Natural killer cell (primary cell): ENCODE results near the gene CPXM1. TPM values are rescaled to one million over a fixed set of nuclear protein-coding genes. Genes with fewer than 3 reads are reported as not detected.

ENCODE experiments used
- ATAC-seq, 3 donors: fragments of 150-1000 bp in 2 of 3; fragments of 200-7000 bp in 1 of 3; cut with Tn5 transposase; 1 replicate in 1 of 3; 2 replicates in 2 of 3; pipeline ENCODE4 v1.10.0; 2021; ENCODE audit warnings: mild to moderate bottlenecking in 2 of 3, moderate library complexity in 2 of 3
- DNase-seq, 2 donors: peaks; one replicate each; pipeline versions ENCODE4 v3.0.0 to v3.0.0-alpha.2; 2013 to 2021; ENCODE audit warnings: mixed read lengths in 1 of 2
- H3K27ac ChIP-seq: one replicate; pipeline ENCODE4 v1.5.1; 2013; ENCODE audit warnings: mild to moderate bottlenecking, low read length
- H3K27me3 ChIP-seq: one replicate; pipeline ENCODE4 v1.6.1; 2013; ENCODE audit warnings: low read length; ENCODE audit not compliant: control insufficient read depth, insufficient read depth
- H3K36me3 ChIP-seq: one replicate; pipeline ENCODE4 v1.6.1; 2013; ENCODE audit warnings: low read length; ENCODE audit not compliant: control insufficient read depth, insufficient read depth
- H3K4me1 ChIP-seq: one replicate; pipeline ENCODE4 v1.6.1; 2013; ENCODE audit warnings: low read length; ENCODE audit not compliant: control insufficient read depth, insufficient read depth
- H3K4me3 ChIP-seq: one replicate; pipeline ENCODE4 v1.5.1; 2013; ENCODE audit warnings: low read length
- H3K9me3 ChIP-seq: one replicate; pipeline ENCODE4 v1.6.1; 2013; ENCODE audit warnings: low read length; ENCODE audit not compliant: control insufficient read depth, insufficient read depth
- H3K27ac Mint-ChIP-seq, 2 donors: one replicate each; pipeline ENCODE4 v1.8.0; 2022; ENCODE audit warnings: mild to moderate bottlenecking in 2 of 2, mixed read lengths in 2 of 2, moderate library complexity in 1 of 2
- H3K27me3 Mint-ChIP-seq, 2 donors: one replicate each; pipeline ENCODE4 v1.8.0; 2022; ENCODE audit warnings: low read depth in 2 of 2, mixed read lengths in 2 of 2
- H3K36me3 Mint-ChIP-seq: one replicate; pipeline ENCODE4 v1.8.0; 2022; ENCODE audit warnings: mixed read lengths
- H3K4me1 Mint-ChIP-seq, 2 donors: one replicate each; pipeline ENCODE4 v1.8.0; 2022; ENCODE audit warnings: mixed read lengths in 2 of 2
- H3K4me3 Mint-ChIP-seq: one replicate; pipeline ENCODE4 v1.8.0; 2022; ENCODE audit warnings: mild to moderate bottlenecking, moderate library complexity, mixed read lengths
- H3K9me3 Mint-ChIP-seq, 2 donors: one replicate each; pipeline ENCODE4 v1.8.0; 2022; ENCODE audit warnings: mixed read lengths in 2 of 2
- WGBS: methylation state at CpG from one replicate; pipeline ENCODE4 v1.1.7; 2013; ENCODE audit warnings: missing lambda C conversion rate; ENCODE audit not compliant: insufficient coverage; 5-methylcytosine and 5-hydroxymethylcytosine counted together
- intact Hi-C: fragments of 100-400 bp; cut with micrococcal nuclease; formaldehyde crosslinking; loops from one replicate; pipeline ENCODE4 v1.14.2; 2022
- total RNA-seq, 4 donors: library from RNA; stranded (reverse); fragments of 120-200 nt in 1 of 4; gene quantifications; one replicate each; pipeline versions ENCODE4 v1.2.3 to v1.2.4, GENCODE V29; 2013 to 2022
- TF ChIP-seq, protein P1 (sequence below): fragments of 200-600 bp; IDR thresholded peaks from one replicate; pipeline ENCODE4 v1.8.0; 2022; ENCODE audit warnings: antibody characterized with exemption

CPXM1 gene
- total RNA-seq, 3 donors from 2014 or later (not counting 1 experiment from before 2014, with no cell fraction given): 0.49 to 2.3 (median 1.5) TPM

DNA sequence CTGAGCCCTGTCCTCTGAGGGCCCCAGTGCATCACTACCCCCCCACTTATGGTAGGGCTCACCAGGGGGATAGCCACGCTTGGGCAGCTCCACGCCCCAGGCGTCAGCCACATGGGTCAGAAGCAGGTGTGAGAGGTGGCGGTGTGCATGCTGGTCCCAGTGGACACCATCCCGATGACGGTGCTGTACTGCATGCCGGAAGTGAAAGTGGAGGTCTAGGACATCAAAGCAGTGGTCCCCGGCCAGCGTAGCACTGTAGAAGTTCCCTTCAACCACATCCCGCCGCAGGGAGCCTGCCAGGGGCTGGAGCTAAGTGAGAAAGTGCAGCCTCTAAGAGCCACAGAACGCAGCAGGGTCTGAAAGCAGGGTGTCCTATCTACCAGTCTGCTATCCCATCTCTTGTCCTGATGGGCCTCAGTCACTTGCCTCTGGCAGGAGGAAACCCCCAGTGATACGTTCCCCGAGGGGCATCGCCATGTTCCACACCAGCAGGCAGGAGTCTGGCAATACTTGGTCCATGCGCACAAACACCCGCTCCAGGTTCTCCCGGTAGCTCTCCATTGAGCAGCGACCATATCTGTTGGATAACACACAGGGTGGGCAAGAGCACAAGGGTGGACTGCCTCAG is 37.9 kb upstream of the CPXM1 start:
- WGBS: 94% methylated on average over 19 of the region's 19 CpGs
- no peaks in the 10 kb centered on the region for H3K9me3 ChIP-seq
- H3K27me3 ChIP-seq: no peaks in the 10 kb centered on the region
- DNase-seq (no peak), ATAC-seq (no peak)
- TF ChIP-seq, protein P1, sequence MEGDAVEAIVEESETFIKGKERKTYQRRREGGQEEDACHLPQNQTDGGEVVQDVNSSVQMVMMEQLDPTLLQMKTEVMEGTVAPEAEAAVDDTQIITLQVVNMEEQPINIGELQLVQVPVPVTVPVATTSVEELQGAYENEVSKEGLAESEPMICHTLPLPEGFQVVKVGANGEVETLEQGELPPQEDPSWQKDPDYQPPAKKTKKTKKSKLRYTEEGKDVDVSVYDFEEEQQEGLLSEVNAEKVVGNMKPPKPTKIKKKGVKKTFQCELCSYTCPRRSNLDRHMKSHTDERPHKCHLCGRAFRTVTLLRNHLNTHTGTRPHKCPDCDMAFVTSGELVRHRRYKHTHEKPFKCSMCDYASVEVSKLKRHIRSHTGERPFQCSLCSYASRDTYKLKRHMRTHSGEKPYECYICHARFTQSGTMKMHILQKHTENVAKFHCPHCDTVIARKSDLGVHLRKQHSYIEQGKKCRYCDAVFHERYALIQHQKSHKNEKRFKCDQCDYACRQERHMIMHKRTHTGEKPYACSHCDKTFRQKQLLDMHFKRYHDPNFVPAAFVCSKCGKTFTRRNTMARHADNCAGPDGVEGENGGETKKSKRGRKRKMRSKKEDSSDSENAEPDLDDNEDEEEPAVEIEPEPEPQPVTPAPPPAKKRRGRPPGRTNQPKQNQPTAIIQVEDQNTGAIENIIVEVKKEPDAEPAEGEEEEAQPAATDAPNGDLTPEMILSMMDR: no peak
- Mint-ChIP-seq H3K4me1 (peaks cover 14 to 36% of the 10 kb centered on the region in 2 donors), H3K36me3 (no peaks in the 10 kb centered on the region), H3K9me3 (no peaks in the 10 kb centered on the region), H3K27me3 (no peaks in the 10 kb centered on the region), H3K27ac (no peak overlapping the region), H3K4me3 (peak overlapping the region; percentile 52)
- H3K27ac ChIP-seq: no peak overlapping the region
- intact Hi-C loops: no loop called here
- peaks cover 3% of the 10 kb centered on the region for H3K36me3 ChIP-seq
- no peak overlapping the region for H3K4me3 ChIP-seq
- peaks cover 26% of the 10 kb centered on the region for H3K4me1 ChIP-seq

DNA sequence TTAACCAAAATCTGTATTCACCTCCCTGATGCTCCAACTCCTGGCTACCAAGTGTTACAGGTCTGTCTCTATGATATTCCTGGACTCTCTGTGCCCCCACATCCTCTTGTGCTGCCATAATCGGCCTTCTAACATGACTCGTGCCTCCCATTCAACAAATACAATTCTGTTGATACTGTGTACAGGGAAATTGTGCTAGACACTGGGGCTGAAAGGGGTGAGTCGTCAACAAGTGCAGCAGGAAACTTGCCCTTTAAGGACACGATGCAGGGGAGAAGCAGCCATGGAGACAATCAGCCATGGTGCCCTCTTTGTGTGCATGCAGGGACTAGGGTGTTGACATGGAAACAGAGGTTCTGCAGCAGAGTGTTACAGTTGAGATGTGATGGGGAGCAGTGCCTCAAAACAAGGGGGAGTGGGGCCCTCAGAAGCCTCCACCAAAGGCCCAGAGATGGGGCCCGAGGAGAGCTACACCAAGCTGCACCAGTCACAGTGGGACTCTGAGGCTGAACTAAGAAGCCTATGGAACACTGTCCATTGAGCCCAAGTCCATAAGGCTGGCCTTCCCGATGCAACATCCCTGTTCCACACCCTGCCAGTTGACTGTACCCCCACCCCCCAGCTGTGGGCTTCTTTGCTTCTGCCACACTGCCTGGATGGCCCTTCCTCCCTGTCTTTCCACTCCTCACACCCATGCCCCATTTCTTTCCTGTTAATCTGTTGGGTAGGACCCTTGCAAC is 37.0 kb upstream of the CPXM1 start:
- H3K36me3 Mint-ChIP-seq: no peaks in the 10 kb centered on the region
- intact Hi-C loops: no loop called here

DNA sequence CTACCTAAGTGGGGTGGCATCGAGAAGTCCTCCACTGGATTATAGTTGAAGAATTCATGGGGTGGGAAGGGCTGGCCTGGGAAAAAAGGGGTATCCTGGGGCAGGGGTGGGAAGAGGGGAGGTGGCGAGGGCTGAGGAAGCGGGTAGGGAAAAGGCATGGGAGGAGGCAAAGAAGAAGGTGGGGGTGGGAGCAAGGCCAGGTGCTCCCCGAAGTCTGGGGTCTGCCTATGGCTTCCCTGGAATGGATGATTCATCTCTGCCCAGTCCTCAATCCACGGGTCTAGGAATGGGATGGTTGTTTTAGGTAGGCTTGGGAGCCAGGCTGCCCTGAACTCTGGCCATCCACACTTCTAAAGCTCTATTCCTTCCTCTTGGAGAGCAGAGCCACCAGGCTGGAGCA is 35.6 kb upstream of the CPXM1 start:
- WGBS: 93% methylated on average over 5 of the region's 5 CpGs
- peaks cover 3% of the 10 kb centered on the region for H3K36me3 ChIP-seq
- no peak overlapping the region for H3K4me3 ChIP-seq
- Mint-ChIP-seq H3K36me3 (no peaks in the 10 kb centered on the region), H3K27me3 (no peaks in the 10 kb centered on the region), H3K4me3 (no peak overlapping the region), H3K9me3 (no peaks in the 10 kb centered on the region), H3K4me1 (peaks cover 7 to 29% of the 10 kb centered on the region in 2 donors), H3K27ac (no peak overlapping the region)
- intact Hi-C loops: no loop called here
- H3K9me3 ChIP-seq: no peaks in the 10 kb centered on the region
- TF ChIP-seq, protein P1: no peak
- no peak for ATAC-seq
- DNase-seq: no peak
- no peak overlapping the region for H3K27ac ChIP-seq
- H3K4me1 ChIP-seq: peaks cover 16% of the 10 kb centered on the region
- H3K27me3 ChIP-seq: no peaks in the 10 kb centered on the region

More for the DNA sequence above, 37.0 kb upstream of the CPXM1 start:
- no peak for DNase-seq
- Histone ChIP-seq H3K4me1 (peaks cover 26% of the 10 kb centered on the region), H3K4me3 (no peak overlapping the region), H3K9me3 (no peaks in the 10 kb centered on the region), H3K27ac (no peak overlapping the region), H3K36me3 (peaks cover 3% of the 10 kb centered on the region), H3K27me3 (no peaks in the 10 kb centered on the region)
- Mint-ChIP-seq H3K9me3 (no peaks in the 10 kb centered on the region), H3K4me1 (peaks cover 14 to 36% of the 10 kb centered on the region in 2 donors), H3K27ac (no peak overlapping the region), H3K27me3 (no peaks in the 10 kb centered on the region), H3K4me3 (no peak overlapping the region)
- TF ChIP-seq, protein P1: no peak
- WGBS: 97% methylated on average over 5 of the region's 6 CpGs
- ATAC-seq: no peak
